OCI-LY1 (cell line): Measurements from ENCODE around the gene PLCB2.

ENCODE experiments used
- H2AFZ ChIP-seq: fragments of 200-600 bp; sonication (generic), shearing (Covaris generic); 2 replicates; pipeline ENCODE4 v1.6.0; 2014; ENCODE audit warnings: antibody characterized with exemption, mild to moderate bottlenecking, low read length
- H3F3A ChIP-seq: fragments of 200-600 bp; sonication (generic), shearing (Covaris generic); 2 replicates; pipeline ENCODE4 v1.6.0; 2014; ENCODE audit warnings: mild to moderate bottlenecking, antibody characterized with exemption, low read length, moderate library complexity; ENCODE audit not compliant: insufficient read depth
- H3K27ac ChIP-seq: fragments of 200-600 bp; sonication (generic); 2 replicates; pipeline ENCODE4 v1.5.1; 2014; ENCODE audit warnings: low read length, mixed run types, mild to moderate bottlenecking, low read depth; ENCODE audit not compliant: poor library complexity, severe bottlenecking
- H3K27me3 ChIP-seq: fragments of 200-600 bp; sonication (generic); 2 replicates; pipeline ENCODE4 v1.6.0; 2014; ENCODE audit warnings: antibody characterized with exemption, mild to moderate bottlenecking, low read length, moderate library complexity; ENCODE audit not compliant: insufficient read depth
- H3K36me3 ChIP-seq: fragments of 200-600 bp; sonication (generic); 2 replicates; pipeline ENCODE4 v1.6.1; 2014; ENCODE audit warnings: mild to moderate bottlenecking, antibody characterized with exemption, low read length, moderate library complexity, mixed read lengths; ENCODE audit not compliant: insufficient read depth
- H3K4me1 ChIP-seq: fragments of 200-600 bp; sonication (generic); 2 replicates; pipeline ENCODE4 v1.5.1; 2014; ENCODE audit warnings: mild to moderate bottlenecking, low read length, moderate library complexity; ENCODE audit not compliant: insufficient read depth, severe bottlenecking
- H3K4me2 ChIP-seq: fragments of 200-600 bp; sonication (generic), shearing (Covaris generic); 2 replicates; pipeline ENCODE4 v1.6.1; 2014; ENCODE audit warnings: low read length
- H3K4me3 ChIP-seq: fragments of 200-600 bp; sonication (generic); 2 replicates; pipeline ENCODE4 v1.5.1; 2014; ENCODE audit warnings: low read length, low read depth, mild to moderate bottlenecking, mixed read lengths; ENCODE audit not compliant: poor library complexity, severe bottlenecking
- H3K79me2 ChIP-seq: fragments of 200-600 bp; shearing (Covaris generic); 2 replicates; pipeline ENCODE4 v1.6.1; 2016; ENCODE audit warnings: mixed run types, low read length, mixed read lengths; ENCODE audit not compliant: insufficient read depth
- H3K9ac ChIP-seq: fragments of 200-600 bp; sonication (generic), shearing (Covaris generic); 2 replicates; pipeline ENCODE4 v1.6.1; 2014; ENCODE audit warnings: mild to moderate bottlenecking, low read length, mixed read lengths
- H3K9me2 ChIP-seq: fragments of 200-600 bp; sonication (generic), shearing (Covaris generic); 2 replicates; pipeline ENCODE4 v1.6.1; 2014; ENCODE audit warnings: low read depth, mild to moderate bottlenecking, low read length, mixed read lengths
- H3K9me3 ChIP-seq: fragments of 200-600 bp; shearing (Covaris generic); 2 replicates; pipeline ENCODE4 v1.6.1; 2014; ENCODE audit warnings: low read length, mixed read lengths
- H4K20me1 ChIP-seq: fragments of 200-600 bp; sonication (generic), shearing (Covaris generic); 2 replicates; pipeline ENCODE4 v1.6.0; 2016; ENCODE audit warnings: mild to moderate bottlenecking, low read length; ENCODE audit not compliant: insufficient read depth
- CTCF ChIP-seq: fragments of 200-600 bp; sonication (generic), shearing (Covaris generic); IDR thresholded peaks from 2 replicates; pipeline ENCODE4 v1.5.1; 2017; ENCODE audit warnings: mild to moderate bottlenecking, antibody characterized with exemption, low read length, moderate library complexity, mixed read lengths
- EZH2 ChIP-seq: fragments of 200-600 bp; sonication (generic), shearing (Covaris generic); IDR thresholded peaks from 2 replicates; pipeline ENCODE4 v1.8.0; 2017; ENCODE audit warnings: borderline replicate concordance, mixed run types, mild to moderate bottlenecking, antibody characterized with exemption, low read length, moderate library complexity, mixed read lengths

The PLCB2 gene

GRCh38 chr15:40325188-40325587 lies 17.5 kb upstream of the PLCB2 start:
- H4K20me1 ChIP-seq = no peaks in the 10 kb centered on the region
- peaks cover 8% of the 10 kb centered on the region for H3K4me1 ChIP-seq
- no peak overlapping the region for H3K9ac ChIP-seq
- no peak overlapping the region for H3K27ac ChIP-seq
- TF ChIP-seq EZH2 (no peak), CTCF (no peak)
- no peak overlapping the region for H3K4me3 ChIP-seq
- H3K9me3 ChIP-seq = no peaks in the 10 kb centered on the region
- H3F3A ChIP-seq = no peaks in the 10 kb centered on the region
- H2AFZ ChIP-seq = no peak overlapping the region
- no peaks in the 10 kb centered on the region for H3K9me2 ChIP-seq
- no peaks in the 10 kb centered on the region for H3K27me3 ChIP-seq
- H3K36me3 ChIP-seq = no peaks in the 10 kb centered on the region
- H3K79me2 ChIP-seq = no peaks in the 10 kb centered on the region
- no peak overlapping the region for H3K4me2 ChIP-seq

DNA sequence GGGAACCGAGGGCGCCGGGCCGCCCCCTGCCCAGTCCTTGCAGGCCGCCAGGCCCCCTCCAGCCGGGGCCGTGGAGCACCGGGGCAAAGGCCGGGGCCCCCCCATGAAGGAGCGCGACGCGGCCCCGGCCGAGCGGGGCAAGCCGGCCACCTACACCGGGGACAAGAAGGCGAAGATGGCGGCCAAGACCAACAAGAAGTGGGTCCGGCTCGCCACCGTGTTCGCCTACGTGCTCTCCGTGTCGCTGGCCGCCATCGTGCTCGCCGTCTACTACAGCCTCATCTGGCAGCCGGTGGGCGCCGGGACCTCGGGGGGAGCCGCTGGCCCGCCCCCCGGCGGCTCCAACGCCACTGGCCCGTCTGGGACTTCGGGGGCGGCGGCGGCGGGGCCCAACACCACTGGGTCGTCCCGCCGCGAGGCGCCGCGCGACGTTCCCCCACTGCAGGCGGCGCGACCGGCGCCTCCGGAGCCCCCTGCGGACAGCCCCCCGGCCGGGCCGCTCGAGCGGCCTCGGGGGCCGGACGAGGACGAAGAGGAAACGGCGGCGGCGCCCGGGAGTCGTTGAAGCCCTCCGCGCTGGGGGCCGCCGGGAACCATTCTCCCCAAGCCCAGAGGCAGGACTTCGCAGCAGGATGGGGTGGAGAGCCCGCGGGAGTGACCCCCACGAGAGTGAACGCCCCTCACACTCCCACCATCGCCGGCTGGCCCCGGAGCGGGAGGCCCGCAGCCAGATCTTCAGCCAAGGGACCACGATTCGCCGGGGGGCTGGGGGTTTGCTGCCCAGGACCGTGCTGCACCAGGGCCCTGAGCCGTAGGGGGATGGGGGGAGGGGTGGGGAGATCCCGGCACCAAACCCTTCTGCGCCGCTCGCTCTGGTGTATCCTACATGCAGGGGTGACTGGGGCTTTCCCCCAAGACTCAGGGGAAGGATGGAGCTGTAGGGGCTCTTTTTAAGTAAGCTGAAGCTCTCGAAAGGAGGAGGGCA lies 16.5 kb upstream of the PLCB2 start:
- Histone ChIP-seq H3K27me3 (no peaks in the 10 kb centered on the region), H3K36me3 (no peaks in the 10 kb centered on the region), H3K9me2 (no peaks in the 10 kb centered on the region), H4K20me1 (no peaks in the 10 kb centered on the region), H3K79me2 (no peaks in the 10 kb centered on the region), H3K27ac (no peak overlapping the region), H3K4me2 (peak overlapping the region; percentile 47), H3K9ac (peak overlapping the region; percentile 30; the same call in 1 of the 2 replicates), H3K9me3 (no peaks in the 10 kb centered on the region), H3K4me3 (peak overlapping the region; percentile 62), H2AFZ (no peak overlapping the region), H3F3A (no peaks in the 10 kb centered on the region), H3K4me1 (peaks cover 8% of the 10 kb centered on the region)
- TF ChIP-seq CTCF (no peak), EZH2 (no peak)

DNA sequence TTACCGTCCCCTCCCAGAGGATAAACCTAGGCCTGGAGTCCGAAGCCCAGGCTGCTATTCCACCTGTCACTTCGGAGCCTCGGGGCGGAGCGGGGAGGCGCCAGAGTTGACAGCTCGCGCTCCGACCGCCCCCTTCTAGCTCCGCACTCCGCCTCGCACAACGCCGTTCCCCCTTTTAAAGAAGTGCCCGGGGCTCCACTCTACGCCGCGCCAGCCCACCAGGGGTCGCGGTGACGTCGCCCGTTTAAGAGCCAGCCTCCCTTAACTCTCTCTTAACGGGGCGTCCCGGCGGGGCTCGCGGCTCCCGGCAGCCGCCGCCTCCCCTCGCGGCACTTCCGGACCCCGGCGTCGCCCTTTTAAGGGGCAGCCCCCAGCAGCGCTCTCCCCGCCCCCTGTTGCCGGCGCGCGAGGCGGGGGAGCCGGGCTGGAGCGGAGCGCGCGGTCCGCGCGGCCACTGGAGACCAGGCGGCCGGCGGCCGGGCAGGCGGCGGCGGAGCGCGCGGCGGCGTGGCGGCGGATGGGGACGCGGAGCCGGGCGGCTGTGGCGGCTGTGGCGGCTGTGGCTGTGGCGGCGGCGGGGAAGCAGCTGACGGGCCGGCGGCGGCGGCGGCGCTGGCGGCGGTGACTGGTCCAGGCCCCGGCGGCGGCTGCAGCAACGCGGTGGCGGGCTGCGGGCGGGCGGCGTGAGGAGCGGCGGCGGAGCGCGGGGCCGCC lies 15.7 kb upstream of the PLCB2 start, which contains the start of gene INAFM2:
TSS of gene INAFM2 (plus strand) at position 454 of the 714 bp plus-strand sequence. CDS start 364 bp downstream, outside the sequence.
- H3K27ac ChIP-seq = no peak within 1 kb of the TSS
- H3K36me3 ChIP-seq = no peaks in the 10 kb centered on the region

More for the DNA sequence above, 15.7 kb upstream of the PLCB2 start, which contains the start of gene INAFM2:
- Histone ChIP-seq H3K4me1 (peaks cover 8% of the 10 kb centered on the region), H3K4me3 (peak within 1 kb of the TSS; percentile 62), H3K9me2 (no peaks in the 10 kb centered on the region), H2AFZ (no peak within 1 kb of the TSS), H3F3A (no peaks in the 10 kb centered on the region), H3K9me3 (no peaks in the 10 kb centered on the region), H3K79me2 (no peaks in the 10 kb centered on the region), H3K4me2 (peak within 1 kb of the TSS; percentile 66), H3K27me3 (no peaks in the 10 kb centered on the region), H3K9ac (peak within 1 kb of the TSS; percentile 30; the same call in 1 of the 2 replicates), H4K20me1 (no peaks in the 10 kb centered on the region)
- TF ChIP-seq CTCF (peak; percentile 34), EZH2 (no peak)
